Measurements from ENCODE around the gene SH3PXD2A.

DNA sequence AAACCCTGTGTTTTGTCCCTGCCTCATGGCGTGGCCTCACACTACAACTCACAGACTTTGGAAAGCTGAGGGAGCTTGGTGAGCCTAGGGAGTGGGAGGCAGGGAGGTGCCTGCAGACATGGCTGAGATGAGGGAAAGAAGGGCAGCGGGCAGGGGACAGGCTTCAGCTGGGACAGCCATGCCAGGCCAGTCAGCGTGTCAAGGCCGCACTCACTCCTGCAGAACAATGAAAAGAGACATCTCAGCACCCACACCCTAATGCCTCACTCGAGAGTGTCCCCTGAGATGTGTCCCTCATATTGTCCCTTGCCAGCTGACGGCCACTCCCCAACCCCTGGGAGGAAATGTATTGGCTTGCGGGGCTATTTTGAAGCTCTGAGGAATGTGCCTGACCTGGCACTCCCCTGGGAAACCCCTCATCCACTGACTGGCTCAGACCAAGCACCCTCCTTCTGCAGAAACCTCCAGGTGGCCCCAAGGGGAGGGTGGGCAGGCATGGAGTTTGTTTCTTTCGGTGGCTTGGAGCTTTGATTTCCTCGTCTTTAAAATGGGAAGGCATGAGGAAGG, 31.6 kb downstream of the SH3PXD2A start:
- TF ChIP-seq, protein P1, sequence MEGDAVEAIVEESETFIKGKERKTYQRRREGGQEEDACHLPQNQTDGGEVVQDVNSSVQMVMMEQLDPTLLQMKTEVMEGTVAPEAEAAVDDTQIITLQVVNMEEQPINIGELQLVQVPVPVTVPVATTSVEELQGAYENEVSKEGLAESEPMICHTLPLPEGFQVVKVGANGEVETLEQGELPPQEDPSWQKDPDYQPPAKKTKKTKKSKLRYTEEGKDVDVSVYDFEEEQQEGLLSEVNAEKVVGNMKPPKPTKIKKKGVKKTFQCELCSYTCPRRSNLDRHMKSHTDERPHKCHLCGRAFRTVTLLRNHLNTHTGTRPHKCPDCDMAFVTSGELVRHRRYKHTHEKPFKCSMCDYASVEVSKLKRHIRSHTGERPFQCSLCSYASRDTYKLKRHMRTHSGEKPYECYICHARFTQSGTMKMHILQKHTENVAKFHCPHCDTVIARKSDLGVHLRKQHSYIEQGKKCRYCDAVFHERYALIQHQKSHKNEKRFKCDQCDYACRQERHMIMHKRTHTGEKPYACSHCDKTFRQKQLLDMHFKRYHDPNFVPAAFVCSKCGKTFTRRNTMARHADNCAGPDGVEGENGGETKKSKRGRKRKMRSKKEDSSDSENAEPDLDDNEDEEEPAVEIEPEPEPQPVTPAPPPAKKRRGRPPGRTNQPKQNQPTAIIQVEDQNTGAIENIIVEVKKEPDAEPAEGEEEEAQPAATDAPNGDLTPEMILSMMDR (conservative IDR thresholded peaks at IDR 0.05), result no peak
- no peak for TF ChIP-seq ZFX (IDR thresholded peaks at IDR 0.05)

Data from C4-2B (cell line).